T-helper 2 cell treated with Interferon-gamma antibody and Interleukin-4, amounts not matched to agents 5 μg/mL and 100 μg/mL, for 36 hours (primary cell): Measurements from ENCODE around the gene FCMR.

Experiments used
- DNase-seq: peaks from one replicate; pipeline ENCODE4 v3.0.0; 2021; ENCODE audit warnings: low spot score
- H3K27ac Mint-ChIP-seq: one replicate; pipeline ENCODE4 v1.8.0; 2021; ENCODE audit warnings: mild to moderate bottlenecking, mixed read lengths
- H3K27me3 Mint-ChIP-seq: one replicate; pipeline ENCODE4 v1.8.0; 2021; ENCODE audit warnings: low read depth, mixed read lengths
- H3K36me3 Mint-ChIP-seq: one replicate; pipeline ENCODE4 v1.8.0; 2021; ENCODE audit warnings: low read depth, mixed read lengths
- H3K4me1 Mint-ChIP-seq: one replicate; pipeline ENCODE4 v1.8.0; 2021; ENCODE audit warnings: low read depth, mixed read lengths
- H3K4me3 Mint-ChIP-seq: one replicate; pipeline ENCODE4 v1.8.0; 2022; ENCODE audit warnings: mild to moderate bottlenecking, moderate library complexity, mixed read lengths
- H3K9me3 Mint-ChIP-seq: one replicate; pipeline ENCODE4 v1.8.0; 2021; ENCODE audit warnings: mixed read lengths

The FCMR gene

GRCh38 chr1:206875752-206876377 lies 45.9 kb downstream of the FCMR start:
- no peak overlapping the region for H3K4me3 Mint-ChIP-seq
- peaks cover 3% of the 10 kb centered on the region for H3K27me3 Mint-ChIP-seq
- DNase-seq = no peak
- peaks cover 4% of the 10 kb centered on the region for H3K4me1 Mint-ChIP-seq
- H3K9me3 Mint-ChIP-seq = peaks cover 71% of the 10 kb centered on the region
- no peak overlapping the region for H3K27ac Mint-ChIP-seq
- peaks cover 17% of the 10 kb centered on the region for H3K36me3 Mint-ChIP-seq

DNA sequence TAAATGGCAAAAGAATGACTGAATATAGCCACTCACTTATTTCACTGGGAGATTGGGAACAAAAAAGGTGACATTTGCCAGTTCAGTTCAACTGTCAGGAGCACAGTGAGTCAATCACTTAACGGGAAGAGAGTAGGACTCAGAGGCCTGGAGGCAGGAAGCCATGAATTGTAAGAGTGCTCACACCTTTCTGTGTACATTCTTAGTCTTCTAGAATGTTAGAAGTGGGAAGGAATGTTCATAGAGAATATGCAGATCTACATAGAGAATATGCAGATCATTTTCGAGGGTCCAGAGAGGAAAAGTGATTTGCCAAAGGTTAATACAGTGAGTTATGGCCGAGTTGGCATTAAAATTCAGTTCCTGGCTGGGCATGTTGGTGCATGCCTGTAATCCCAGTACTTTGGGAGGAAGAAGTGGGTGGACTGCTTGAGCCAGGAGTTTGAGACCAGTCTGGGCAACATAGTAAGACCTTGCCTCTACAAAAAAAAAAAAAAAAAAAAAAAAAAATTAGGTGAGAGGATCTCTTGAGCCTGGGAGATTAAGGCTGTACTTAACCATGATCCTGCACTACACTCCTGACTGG lies 48.0 kb downstream of the FCMR start:
- H3K36me3 Mint-ChIP-seq = peaks cover 11% of the 10 kb centered on the region
- H3K27ac Mint-ChIP-seq = no peak overlapping the region
- DNase-seq = no peak
- H3K4me3 Mint-ChIP-seq = no peak overlapping the region
- peaks cover 4% of the 10 kb centered on the region for H3K4me1 Mint-ChIP-seq
- H3K27me3 Mint-ChIP-seq = peaks cover 2% of the 10 kb centered on the region
- peaks cover 60% of the 10 kb centered on the region for H3K9me3 Mint-ChIP-seq

- no peak overlapping the region for H3K27ac Mint-ChIP-seq
- H3K4me1 Mint-ChIP-seq = peaks cover 4% of the 10 kb centered on the region
- no peak for DNase-seq
- H3K36me3 Mint-ChIP-seq = peaks cover 5% of the 10 kb centered on the region
- no peak overlapping the region for H3K4me3 Mint-ChIP-seq
- peaks cover 45% of the 10 kb centered on the region for H3K9me3 Mint-ChIP-seq
- peaks cover 10% of the 10 kb centered on the region for H3K27me3 Mint-ChIP-seq
These were observed 49.6 kb downstream of the FCMR start for GRCh38 chr1:206872139-206872538.

DNA sequence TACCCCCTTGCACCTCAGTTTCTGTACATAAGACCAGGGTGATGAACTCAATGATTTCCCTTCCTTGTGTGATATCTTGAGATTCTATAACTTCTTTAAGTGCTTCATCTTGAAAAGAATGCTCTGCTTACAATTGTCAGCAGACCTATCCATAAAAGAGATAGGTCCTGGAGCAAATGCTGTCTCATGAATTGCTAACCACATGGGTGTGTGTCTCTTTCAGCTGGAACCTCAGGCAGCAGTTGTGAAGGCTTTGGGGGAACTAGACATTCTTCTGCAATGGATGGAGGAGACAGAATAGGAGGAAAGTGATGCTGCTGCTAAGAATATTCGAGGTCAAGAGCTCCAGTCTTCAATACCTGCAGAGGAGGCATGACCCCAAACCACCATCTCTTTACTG lies 53.5 kb downstream of the FCMR start:
- Mint-ChIP-seq H3K27ac (no peak overlapping the region), H3K9me3 (peaks cover 20% of the 10 kb centered on the region)
- no peak for DNase-seq

GRCh38 chr1:206867716-206868115 lies 54.0 kb downstream of the FCMR start:
- Mint-ChIP-seq H3K4me1 (peaks cover 9% of the 10 kb centered on the region), H3K9me3 (peaks cover 15% of the 10 kb centered on the region), H3K4me3 (no peak overlapping the region), H3K27ac (no peak overlapping the region), H3K27me3 (peaks cover 25% of the 10 kb centered on the region), H3K36me3 (peaks cover 2% of the 10 kb centered on the region)
- no peak for DNase-seq

More for the DNA sequence above, 53.5 kb downstream of the FCMR start:
- peaks cover 19% of the 10 kb centered on the region for H3K27me3 Mint-ChIP-seq
- no peak overlapping the region for H3K4me3 Mint-ChIP-seq
- H3K4me1 Mint-ChIP-seq = peaks cover 9% of the 10 kb centered on the region
- peaks cover 2% of the 10 kb centered on the region for H3K36me3 Mint-ChIP-seq

GRCh38 chr1:206867239-206867638 lies 54.5 kb downstream of the FCMR start:
- peaks cover 1% of the 10 kb centered on the region for H3K36me3 Mint-ChIP-seq
- no peak overlapping the region for H3K4me3 Mint-ChIP-seq
- H3K9me3 Mint-ChIP-seq = peaks cover 13% of the 10 kb centered on the region
- H3K4me1 Mint-ChIP-seq = peaks cover 9% of the 10 kb centered on the region
- no peak overlapping the region for H3K27ac Mint-ChIP-seq
- DNase-seq = no peak
- peaks cover 27% of the 10 kb centered on the region for H3K27me3 Mint-ChIP-seq

DNA sequence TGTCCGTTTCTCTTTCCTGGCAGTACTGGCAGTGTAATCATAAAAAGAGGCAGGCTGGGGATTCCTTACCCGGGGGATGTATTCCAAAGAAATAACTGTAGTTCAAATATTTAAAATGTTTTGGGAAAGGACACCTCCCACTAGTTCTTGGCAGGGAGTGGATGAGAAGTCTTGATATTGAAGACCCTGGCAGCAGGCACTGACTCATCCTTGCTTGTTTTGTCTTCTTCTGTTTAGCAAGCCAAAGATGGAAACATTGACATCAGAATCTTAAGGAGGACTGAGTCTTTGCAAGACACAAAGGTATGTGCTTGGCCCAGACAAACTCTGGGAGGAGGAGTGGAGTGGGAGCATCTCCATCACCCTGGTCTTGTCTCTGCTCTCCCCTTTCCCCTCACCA lies 55.7 kb downstream of the FCMR start:
- Mint-ChIP-seq H3K36me3 (no peaks in the 10 kb centered on the region), H3K9me3 (peaks cover 2% of the 10 kb centered on the region), H3K27ac (no peak overlapping the region), H3K4me3 (no peak overlapping the region), H3K27me3 (peaks cover 37% of the 10 kb centered on the region), H3K4me1 (peaks cover 11% of the 10 kb centered on the region)
- no peak for DNase-seq

DNA sequence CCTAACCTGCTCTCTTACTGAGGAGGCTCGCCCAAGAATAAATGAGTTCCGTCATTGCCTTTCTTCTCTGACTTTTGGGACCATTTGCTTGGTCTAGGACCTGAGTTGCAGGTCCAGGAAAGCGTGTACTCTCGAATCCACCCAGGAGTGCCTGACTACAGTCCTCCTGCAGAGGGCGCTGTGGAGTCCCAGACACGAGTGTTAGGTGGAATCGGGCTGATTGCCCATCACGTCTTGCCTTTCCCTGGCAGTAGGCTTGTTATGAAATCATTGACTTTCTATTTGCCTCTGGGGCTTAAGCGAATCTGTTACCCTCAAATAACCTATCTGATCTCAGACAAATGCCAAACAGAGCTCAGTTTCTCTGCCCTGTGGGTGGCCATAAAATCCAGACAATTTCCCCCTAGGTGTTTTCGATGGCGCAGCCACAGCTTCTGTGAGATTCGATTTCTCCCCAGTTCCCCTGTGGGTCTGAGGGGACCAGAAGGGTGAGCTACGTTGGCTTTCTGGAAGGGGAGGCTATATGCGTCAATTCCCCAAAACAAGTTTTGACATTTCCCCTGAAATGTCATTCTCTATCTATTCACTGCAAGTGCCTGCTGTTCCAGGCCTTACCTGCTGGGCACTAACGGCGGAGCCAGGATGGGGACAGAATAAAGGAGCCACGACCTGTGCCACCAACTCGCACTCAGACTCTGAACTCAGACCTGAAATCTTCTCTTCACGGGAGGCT lies 56.6 kb downstream of the FCMR start, which contains the start of gene IL20:
Gene IL20 (plus strand): TSS at position 685 of the 733 bp plus-strand sequence. CDS start 230 bp downstream, outside the sequence.
- DNase-seq = peak; percentile 73

GRCh38 chr1:206863266-206863665 lies 58.5 kb downstream of the FCMR start:
- no peaks in the 10 kb centered on the region for H3K36me3 Mint-ChIP-seq
- peaks cover 44% of the 10 kb centered on the region for H3K27me3 Mint-ChIP-seq
- no peak for DNase-seq
- peaks cover 15% of the 10 kb centered on the region for H3K4me1 Mint-ChIP-seq
- no peaks in the 10 kb centered on the region for H3K9me3 Mint-ChIP-seq
- no peak overlapping the region for H3K4me3 Mint-ChIP-seq
- H3K27ac Mint-ChIP-seq = no peak overlapping the region

More for the DNA sequence above, 56.6 kb downstream of the FCMR start, which contains the start of gene IL20:
- Mint-ChIP-seq H3K9me3 (no peaks in the 10 kb centered on the region), H3K4me3 (no peak within 1 kb of the TSS), H3K27me3 (peaks cover 44% of the 10 kb centered on the region), H3K27ac (no peak within 1 kb of the TSS), H3K36me3 (no peaks in the 10 kb centered on the region), H3K4me1 (peaks cover 9% of the 10 kb centered on the region)

- H3K4me1 Mint-ChIP-seq = peaks cover 20% of the 10 kb centered on the region
- DNase-seq = no peak
- H3K27ac Mint-ChIP-seq = no peak overlapping the region
- no peak overlapping the region for H3K4me3 Mint-ChIP-seq
- peaks cover 35% of the 10 kb centered on the region for H3K27me3 Mint-ChIP-seq
- no peaks in the 10 kb centered on the region for H3K9me3 Mint-ChIP-seq
- H3K36me3 Mint-ChIP-seq = no peaks in the 10 kb centered on the region
These were observed 61.6 kb downstream of the FCMR start for GRCh38 chr1:206860165-206860564.

GRCh38 chr1:206859082-206859521 lies 62.6 kb downstream of the FCMR start:
- no peak overlapping the region for H3K27ac Mint-ChIP-seq
- H3K4me3 Mint-ChIP-seq = no peak overlapping the region
- peaks cover 35% of the 10 kb centered on the region for H3K27me3 Mint-ChIP-seq
- H3K36me3 Mint-ChIP-seq = no peaks in the 10 kb centered on the region
- DNase-seq = no peak
- peaks cover 17% of the 10 kb centered on the region for H3K4me1 Mint-ChIP-seq
- no peaks in the 10 kb centered on the region for H3K9me3 Mint-ChIP-seq

DNA sequence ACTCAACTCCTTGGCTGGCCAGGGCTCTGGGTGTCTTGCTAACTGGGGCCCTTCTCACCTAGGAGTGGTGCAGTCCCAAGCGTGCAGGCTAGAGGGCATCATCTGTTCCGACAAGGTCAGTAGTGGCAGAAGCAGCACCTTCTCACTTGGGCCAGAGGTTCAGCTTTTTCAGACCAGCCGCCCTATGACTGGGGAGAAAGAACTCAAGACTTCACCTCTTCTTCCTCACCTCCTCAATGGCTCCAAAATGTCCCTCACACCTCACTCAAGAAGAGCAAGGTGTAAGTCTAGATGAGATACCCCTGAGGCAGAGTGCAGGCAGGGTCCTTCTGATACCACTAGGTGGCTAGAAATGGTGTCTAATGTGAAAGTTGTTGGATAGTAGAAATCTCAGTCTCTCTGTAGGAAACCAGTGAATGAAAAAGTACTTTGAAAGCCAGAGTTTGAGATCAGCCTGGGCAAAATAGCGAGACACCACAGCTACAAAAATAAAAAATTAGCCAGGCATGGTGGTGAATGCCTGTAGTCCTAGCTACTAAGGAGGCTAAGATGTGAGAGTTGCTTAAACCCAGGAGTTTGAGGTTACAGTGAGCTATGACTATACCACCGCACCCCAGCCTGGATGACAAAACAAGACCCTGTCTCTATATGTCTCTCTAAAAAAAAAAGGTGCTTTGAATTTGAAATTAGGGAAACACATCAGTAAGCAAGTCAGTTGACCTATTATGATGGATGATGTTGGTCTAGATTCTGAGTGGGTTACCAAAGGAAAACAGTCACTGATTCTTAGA lies 64.9 kb downstream of the FCMR start:
- peaks cover 17% of the 10 kb centered on the region for H3K9me3 Mint-ChIP-seq
- no peak overlapping the region for H3K27ac Mint-ChIP-seq
- no peak for DNase-seq
- peaks cover 37% of the 10 kb centered on the region for H3K27me3 Mint-ChIP-seq
- no peak overlapping the region for H3K4me3 Mint-ChIP-seq
- H3K36me3 Mint-ChIP-seq = no peaks in the 10 kb centered on the region
- H3K4me1 Mint-ChIP-seq = peaks cover 17% of the 10 kb centered on the region

- H3K4me1 Mint-ChIP-seq = peaks cover 15% of the 10 kb centered on the region
- no peak overlapping the region for H3K4me3 Mint-ChIP-seq
- no peak overlapping the region for H3K27ac Mint-ChIP-seq
- peaks cover 21% of the 10 kb centered on the region for H3K9me3 Mint-ChIP-seq
- DNase-seq = no peak
- no peaks in the 10 kb centered on the region for H3K36me3 Mint-ChIP-seq
- peaks cover 37% of the 10 kb centered on the region for H3K27me3 Mint-ChIP-seq
These were observed 65.9 kb downstream of the FCMR start for GRCh38 chr1:206855859-206856258.
